Fibroblast of skin of right quadriceps (primary cell): ENCODE measurements around the gene ATP2A3.
"Not testable (repeated sequence)": the region's sequence is repeated elsewhere in the genome, so short reads cannot be mapped to it uniquely, and the experiment has no call there.

Experiments
- DNase-seq: peaks from one replicate; pipeline ENCODE4 v3.0.0-alpha.2; 2013

ATP2A3 gene

DNA sequence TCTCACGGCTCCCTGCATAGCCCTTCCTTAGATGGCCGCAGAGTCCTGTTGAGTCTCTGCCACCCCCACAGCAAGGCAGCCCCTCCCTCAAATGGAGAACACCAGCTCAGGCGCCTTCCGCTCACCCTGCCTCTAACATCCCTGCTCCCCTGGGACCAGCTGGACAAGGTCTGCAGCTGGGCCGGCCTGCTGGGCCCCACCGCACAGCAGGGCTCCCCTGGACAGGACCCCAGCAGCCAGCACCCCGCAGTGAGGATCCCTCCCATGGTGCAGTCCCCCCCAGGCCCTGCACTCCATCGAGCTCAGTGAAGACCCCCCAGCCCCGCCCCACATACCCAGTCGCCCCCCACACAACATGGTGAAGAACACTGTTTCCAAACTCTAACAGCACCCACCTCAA is 10.2 kb downstream of the ATP2A3 start:
- no peak for DNase-seq

DNA sequence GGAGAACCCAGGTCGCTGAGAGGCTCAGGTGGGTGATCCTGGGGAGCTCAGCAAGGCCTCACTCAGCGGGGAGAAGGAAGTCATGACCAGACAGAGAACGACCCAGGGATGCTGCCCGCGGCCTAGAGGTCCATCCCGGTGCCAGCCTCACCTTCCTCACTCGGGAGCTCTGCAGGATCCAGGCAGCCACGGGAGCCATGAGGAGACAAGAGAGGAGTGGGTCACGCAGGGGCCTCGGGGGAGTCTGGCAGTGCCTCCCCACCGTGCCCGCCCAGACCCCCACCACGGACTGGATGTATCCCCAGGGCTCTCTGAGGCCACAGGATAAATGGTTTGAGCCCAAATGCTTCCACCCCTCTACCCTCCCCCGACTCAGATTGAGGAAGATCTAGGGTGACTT is 10.7 kb downstream of the ATP2A3 start:
- DNase-seq = no peak

DNA sequence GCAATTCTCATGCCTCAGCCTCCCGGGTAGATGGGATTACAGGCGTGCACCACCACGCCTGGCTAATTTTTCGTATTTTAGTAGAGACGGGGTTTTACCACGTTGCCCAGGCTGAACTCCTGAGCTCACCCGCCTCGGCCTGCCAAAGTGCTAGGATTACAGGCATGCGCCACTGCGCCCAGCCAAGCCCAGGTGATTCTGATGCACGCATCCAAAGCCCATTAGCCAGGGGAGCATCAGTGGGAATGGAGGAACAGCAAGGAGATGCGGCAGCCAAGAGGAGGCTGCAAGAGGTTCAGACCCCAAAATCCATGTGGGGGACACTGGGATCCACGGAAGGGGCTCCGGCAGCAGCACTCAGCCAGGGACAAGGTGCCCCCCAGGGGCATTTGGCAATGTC is 12.1 kb downstream of the ATP2A3 start:
- no peak for DNase-seq

DNA sequence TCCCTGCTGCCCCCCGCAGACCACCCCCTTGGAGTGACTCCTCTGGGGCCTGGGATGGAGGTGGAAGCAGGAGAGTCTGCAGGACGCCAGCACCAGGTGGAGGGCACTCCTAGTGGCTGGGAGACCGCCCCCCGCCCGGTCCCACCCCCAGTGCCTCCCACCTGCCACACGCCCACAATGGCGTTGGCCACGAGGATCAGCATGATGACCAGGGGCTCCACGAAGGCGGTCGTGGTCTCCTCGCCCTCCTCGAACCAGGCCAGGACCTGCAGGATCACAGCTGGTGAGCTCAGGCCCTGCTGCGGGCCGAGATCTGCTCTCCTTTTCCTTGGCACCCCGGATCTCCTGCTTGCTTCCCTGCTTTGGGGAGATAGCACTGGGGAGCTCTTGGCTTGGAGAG is 12.8 kb downstream of the ATP2A3 start:
- no peak for DNase-seq

DNA sequence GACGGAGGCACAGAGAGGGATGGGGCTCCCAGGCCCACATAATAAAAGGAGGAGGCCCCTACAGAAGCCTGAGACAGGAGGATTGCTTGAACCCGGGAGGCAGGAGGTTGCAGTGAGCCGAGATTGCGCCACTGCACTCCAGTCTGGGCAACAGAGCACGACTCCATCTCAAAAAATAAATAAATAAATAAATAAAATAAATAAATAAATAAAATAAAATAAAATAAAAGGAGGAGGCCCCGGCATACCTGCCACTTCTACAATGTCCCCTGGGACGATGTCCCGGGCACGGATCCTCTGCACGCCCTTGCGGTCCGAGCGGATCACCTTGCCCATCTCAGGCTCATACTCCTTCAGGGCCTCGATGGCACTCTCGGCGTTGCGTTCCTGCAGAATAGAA is 13.2 kb downstream of the ATP2A3 start:
- no peak for DNase-seq

DNA sequence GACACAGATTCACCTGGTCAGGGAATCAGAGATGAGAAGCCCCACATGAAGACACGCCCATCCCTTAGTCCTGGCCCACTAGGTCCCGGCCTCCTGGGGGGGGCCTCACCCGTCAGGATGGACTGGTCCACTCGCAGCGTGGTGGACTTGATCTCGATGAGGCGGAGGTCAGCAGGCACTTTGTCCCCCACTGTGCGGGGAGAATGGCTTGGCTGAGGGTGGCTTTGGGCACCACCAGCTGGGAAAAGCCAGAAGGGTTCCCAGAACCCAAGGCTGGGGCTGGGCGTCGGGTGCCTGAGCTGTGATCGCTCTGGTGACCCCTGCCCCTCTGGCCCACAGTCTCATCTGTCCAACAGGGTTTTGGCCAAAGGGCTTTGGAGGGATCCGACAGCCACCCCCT is 13.7 kb downstream of the ATP2A3 start:
- no peak for DNase-seq

DNA sequence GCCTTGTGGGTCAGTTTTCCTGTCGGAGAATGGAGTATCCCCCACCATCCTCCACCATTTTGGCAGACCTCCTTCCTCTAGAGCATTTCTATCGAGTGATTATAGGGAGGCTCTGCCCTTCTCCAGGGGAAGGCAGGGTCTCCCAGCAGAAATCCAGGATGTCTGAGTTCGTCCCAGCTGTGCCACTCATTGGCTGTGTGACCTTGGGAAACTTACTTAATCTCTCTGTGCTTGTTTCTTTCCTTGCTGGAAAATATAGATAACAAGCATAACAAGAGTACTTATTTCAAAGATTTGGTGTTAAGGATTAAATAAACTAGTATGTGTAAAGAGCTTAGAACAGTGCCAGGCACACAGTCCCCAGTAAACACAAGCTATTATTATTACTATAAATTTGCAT is 14.8 kb downstream of the ATP2A3 start:
- DNase-seq = no peak

DNA sequence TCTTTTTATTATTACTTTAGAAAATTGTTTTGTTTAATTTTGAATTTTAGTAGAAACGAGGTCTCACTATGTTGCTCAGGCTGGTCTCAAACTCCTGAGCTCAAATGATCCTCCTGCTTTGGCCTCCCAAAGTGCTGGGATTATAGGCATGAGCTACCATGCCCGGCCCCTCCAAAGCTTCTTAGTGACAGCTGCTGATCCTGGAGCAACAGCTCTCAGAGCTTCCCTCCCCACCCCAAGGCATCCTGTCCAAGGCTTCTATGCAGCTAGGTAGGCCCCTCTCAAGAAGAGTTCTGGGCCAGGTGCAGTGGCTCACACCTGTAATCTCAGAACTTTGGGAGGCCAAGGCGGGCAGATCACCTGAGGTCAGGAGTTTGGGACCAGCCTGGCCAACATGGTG is 15.7 kb downstream of the ATP2A3 start:
- DNase-seq = not testable (repeated sequence)

DNA sequence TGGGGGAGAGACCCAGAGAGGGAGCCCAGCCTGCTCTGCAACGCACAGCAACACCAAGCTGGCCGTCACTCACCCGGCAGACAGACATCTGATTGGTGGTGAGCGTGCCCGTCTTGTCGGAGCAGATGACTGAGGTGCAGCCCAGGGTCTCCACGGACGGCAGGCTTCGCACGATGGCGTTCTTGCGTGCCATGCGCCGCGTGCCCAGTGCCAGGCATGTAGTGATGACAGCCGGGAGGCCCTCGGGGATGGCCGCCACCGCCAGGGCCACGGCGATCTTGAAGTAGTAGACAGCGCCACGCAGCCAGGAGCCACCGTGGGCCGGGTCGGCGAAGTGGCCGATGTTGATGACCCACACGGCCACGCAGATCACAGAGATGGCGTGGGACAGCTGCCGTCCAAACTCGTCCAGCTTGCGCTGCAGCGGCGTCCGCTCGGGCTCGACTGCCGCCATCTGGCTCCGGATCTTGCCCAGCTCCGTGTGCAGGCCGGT is 16.9 kb downstream of the ATP2A3 start:
- no peak for DNase-seq

DNA sequence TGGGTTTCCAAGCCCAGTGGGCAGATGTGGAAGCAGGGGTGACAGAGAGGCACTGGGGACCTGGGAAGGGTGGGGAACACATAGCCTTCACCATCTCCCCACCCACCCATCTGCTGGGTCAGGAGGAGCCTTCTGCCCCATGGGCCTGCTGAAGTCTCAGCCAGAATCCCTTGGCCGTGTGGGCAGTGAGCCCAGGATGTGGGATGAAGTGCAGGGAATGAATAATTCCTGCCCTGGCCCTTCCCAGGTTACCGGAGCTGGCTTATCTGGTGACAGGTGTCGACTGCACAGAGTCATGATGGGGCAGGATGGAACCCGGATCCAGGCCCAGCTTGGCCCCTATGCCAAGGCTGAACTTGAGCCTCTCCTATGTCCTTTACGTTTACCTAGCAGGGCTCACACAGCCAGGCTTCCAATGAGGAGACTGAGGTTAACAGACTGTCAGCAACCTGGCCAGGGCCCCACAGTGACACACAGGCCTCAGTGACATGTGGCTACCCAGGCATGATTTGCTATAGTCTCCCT is 17.5 kb downstream of the ATP2A3 start:
- DNase-seq = no peak

DNA sequence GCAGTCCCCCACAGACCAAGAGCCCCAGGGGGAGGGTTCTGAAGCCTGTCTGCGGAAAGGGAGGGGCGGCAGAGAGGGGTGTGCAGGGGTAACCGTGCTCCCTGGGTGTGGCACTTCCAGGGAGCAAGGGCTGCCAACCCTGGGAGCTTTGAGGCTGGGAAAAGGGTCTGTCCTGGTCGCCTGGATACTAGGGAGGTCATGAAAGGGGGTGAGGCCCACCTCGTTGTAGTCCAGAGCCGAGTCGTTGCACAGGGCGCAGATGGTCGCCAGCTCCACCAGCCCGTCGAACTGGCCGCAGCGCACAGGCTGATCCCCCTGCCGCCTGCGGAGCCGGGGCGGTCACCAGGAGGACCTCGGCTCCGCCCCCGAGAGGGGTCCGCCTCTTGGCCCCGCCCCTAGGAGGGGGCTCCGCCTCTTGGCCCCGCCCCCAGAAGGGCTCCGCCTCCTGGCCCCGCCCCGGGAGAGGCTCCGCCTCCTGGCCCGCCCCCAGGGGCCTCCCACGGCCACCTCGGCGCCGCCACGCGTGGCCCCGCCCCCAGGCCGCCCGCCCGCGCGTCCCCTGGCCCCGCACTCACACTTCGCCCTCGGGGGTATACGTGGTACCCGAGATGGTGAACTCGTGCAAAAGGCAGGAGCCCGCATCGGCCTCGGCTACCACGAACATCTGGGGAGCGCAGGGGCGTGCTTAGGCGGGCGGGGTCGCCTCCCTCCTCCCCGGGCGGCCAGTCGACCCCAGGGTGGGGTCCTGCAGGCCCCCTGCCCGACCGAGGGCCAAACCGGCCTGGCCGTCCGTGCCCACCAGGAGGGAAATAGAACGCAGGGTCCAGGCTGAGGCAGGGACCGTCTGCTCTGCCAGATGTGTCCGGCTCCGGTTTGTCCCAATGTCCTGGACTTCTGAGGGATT is 19.5 kb downstream of the ATP2A3 start:
- peak; percentile 75 for DNase-seq

DNA sequence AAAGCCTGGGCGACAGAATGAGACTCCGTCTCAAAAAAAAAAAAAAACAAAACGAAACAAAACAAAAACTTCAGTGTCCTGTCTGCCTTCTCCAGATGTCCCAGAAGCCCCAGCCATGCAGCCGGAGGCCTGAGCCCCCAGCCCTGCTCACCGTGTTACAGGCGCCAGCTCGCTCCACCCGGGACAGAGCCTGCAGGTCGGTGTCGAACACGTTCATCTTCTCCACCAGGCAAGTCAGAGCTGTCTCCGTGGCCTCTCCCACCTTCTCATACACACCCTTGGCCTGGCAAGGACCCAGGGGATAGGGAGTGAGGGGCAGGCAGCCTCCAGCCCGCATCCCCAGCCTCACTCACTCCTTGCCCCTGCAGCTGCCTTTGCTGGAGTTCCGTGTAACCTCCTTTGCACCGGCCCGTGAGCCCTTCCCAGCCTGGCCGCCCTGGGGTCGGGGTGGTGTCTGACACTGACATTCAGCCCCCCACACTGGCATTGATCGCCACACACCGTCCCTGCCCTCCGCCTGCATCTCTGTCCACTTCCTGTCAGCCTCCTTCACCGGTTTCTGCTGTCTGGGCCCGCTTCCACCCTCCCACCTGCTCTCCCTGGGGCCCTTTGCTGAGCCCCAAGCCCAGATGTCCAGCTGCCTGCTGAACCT is 20.9 kb downstream of the ATP2A3 start:
- DNase-seq = no peak

DNA sequence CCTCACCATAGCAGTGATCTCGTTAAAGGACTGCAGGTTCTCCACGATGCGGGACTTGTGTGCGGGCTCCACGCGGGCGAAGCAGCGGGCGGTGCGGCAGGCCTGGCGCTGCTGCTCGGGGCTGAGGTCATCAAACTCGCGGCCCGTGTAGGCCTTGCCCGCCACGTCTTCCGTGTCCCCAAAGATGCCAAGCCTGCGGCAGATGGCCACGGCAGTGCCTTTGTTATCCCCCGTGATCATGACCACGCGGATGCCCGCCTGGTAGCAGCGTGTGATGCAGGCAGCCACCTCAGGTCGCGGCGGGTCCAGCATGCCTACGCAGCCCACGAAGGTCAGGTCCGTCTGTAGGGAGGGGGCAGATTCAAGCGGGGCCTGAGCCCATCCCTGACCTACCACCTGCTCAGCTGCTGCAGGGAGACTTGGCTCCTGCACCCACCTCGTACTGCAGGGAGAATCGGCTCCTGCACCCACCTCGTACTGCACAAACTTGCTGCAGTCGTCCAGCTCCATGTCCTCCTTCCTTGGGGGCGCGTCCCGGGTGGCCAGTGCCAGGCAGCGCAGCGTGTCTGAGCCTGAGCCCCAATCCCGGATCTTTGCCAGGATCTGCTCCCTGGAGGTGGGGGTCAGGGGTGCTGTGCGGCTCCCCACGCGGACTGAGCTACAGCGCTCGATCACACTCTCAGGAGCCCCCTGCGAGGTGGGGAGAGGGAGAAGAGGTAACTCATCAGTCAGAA is 23.1 kb downstream of the ATP2A3 start:
- no peak for DNase-seq

DNA sequence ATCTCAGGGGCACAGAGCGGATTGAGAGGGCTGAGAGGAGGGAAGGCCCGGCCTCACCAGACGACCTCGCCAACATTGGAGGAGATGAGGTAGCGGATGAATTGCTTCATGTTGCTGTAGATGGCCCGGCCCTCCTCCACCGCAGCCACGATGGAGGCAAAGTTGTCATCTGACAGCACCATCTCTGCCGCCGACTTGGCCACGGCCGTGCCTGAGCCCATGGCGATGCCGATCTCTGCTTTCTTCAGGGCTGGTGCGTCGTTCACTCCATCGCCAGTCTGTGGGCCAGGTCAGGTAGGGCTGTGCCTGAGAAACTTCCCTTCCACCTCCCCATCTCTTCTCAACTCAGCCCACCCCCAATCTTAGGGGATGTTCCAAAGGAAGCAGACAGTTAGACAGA is 26.9 kb downstream of the ATP2A3 start:
- no peak for DNase-seq

DNA sequence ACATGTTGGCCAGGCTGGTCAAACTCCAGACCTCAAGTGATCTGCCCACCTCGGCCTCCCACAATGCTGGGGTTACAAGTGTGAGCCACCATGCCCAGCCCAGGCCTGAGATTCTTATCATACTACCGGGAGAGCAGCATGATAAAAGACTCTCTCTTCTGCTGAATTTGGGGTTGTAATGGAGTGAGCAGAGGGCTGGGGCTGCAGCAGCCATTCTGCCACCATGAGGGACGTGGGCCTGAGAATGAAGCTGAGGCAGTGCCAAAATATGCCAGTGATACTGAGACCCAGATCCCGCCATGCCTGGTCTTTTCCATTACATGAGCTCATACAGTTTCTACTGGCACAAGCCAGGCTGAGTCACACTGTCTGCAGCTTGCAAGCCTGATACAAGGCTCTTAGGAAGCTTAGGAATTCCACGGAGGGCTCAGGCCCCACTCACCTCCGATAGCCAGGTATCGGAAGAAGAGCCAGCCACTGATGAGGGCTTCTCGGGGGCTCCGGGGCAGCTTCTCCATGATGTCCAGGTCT is 28.3 kb downstream of the ATP2A3 start:
- DNase-seq = peak; percentile 22

DNA sequence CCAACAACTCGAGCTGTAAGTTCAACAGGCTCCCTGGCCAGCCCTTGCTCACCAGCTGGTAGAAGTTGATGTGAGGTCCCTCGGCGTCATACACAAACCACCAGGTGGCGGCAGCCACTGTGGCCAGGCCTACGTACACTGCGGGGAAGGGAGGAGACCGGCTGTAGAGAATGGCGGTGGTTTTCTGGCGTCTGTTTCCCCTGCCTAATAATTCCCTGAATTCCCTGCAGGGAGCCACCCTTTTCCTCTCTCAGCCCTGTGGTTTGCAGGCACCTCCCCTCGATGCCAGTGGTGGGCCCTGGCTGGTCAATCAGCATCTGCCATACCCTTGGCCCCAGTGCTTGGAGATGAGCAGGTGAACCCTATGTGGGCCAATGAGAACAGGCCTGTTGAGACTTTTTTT is 29.1 kb downstream of the ATP2A3 start:
- peak; percentile 55 for DNase-seq

DNA sequence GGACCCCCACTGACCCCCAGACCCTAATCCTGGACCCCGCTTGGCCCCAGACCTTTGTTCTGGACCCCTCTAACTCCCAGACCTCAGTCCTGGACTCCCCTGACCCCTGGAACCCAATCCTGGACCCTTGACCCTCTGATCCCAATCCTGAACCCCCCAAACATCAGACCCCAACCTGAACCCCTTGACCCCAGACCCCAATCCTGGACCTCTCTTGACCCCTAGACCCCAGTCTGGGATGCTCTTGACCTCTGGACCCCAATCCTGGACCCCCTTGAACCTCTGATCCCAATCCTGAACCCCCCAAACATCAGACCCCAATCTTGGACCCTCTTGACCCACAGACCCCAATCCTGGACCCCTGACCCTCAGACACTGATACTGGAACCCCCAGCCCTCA is 34.5 kb downstream of the ATP2A3 start:
- no peak for DNase-seq

DNA sequence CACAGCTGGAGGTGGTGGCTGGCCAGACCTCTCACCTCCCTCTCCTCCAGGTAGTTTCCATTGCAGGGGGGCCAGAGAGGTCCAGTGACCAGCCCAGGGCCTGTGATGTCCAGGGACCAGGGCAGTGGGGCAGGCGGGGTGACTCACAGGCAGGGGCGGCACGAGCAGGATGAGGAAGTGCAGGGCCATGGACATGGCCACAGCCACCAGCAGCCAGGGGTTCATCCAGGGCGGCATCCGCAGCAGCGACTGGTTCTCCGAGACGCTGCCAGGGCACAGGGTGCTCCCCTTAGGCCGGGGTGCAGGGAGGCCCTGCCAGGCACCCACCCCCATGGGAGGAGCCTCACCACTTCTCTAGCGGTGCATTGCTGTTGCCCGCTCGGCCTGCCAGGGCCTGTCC is 35.1 kb downstream of the ATP2A3 start:
- DNase-seq = no peak

DNA sequence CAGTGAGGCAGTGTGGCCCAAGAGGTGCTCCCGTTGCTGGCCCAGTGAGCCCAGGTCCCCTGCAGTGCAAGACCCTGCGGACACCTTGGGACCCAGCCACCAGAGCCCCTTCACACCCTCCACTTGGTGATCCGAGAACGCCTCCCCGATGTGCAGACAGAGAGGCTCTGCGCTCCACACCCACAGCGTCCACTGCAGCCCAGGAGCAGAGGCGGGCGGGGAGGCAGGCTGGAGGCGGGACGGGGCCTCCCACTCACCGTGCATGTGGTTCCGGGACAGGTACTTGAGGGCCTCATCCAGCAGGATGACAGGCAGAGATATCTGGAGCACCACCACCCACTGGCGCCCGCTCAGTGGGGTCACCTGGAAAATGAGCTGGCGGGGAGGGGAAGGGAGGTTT is 35.8 kb downstream of the ATP2A3 start:
- no peak for DNase-seq

DNA sequence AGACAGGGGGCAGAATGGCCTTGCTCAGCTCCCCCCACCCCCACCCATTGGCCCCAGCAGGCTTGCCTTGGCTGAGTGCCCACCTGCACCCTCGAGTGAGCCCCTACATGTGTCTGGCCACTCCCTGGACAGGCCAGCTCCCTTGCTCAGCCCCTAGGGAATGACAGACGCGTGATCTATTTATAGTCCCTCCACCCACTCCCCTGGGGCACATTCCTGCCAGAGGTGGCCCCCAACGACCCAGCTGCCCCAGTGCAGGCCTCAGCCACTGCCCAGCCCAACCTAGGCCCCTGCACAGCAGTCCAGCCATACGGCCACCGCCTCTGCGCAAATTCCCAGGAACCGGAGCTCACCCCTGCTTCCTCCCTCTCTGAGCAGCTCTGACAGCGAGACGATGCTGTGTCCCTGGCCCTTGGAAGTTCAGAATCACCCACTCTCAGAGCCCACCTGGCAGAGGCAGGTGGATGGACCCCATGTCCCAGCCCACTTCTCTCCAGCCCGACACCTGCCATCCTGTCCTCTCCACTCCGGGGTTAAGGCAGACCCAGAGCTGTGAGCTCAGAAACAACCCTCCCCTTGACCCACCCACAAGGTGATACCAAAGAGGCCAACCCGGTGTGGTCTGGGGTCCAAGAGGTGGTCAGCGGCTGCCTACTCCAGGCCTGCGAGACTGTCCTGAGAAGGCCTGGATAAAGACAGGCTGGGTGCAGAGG is 36.5 kb downstream of the ATP2A3 start:
- no peak for DNase-seq

DNA sequence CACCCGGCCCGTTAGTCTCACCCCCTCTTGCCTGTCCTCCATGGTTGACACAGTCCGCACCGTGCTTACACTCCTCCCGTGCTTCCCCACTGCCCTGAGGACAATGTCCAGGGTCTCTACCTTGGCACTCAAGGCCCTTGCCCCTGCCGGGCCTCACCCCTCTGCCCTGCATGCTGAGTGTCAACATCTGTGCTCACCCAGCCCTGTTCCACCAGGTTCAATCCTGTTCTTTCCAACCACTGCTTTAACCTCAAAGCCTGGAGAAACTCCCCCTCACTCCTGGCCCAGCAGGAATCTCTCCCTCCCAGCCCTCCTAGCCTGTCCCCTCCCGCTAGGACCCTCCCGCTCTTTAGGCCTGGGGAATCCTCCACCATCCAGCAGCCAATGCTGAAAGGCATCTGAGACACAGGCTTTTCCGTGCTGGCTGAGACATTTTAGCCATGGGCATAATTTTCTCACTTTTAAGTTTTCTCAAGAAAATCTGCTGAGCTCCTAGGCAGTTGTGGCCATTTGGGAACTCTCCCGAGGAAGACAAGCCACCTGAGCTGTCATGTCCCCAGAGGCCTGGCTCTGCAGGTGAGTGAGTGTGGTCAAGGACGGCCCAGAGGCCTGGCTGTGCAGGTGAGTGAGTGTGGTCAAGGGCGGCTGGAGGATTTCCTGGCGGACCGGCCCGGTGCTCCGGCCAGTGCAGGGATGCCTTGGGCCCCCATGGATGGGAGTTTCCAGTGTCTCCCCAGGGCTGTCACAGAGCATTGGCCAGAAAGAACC is 37.2 kb downstream of the ATP2A3 start:
- DNase-seq = no peak
